Loucy (cell line): ENCODE data around the gene ST3GAL3.

Source experiments
- H2AFZ ChIP-seq: fragments of 200-600 bp; sonication (generic); 2 replicates; pipeline ENCODE4 v1.6.0; 2016; ENCODE audit warnings: antibody characterized with exemption, mild to moderate bottlenecking, low read length, moderate library complexity
- H3F3A ChIP-seq: fragments of 200-600 bp; 2 replicates; pipeline ENCODE4 v1.6.0; 2016; ENCODE audit warnings: antibody characterized with exemption, low read depth, mild to moderate bottlenecking
- H3K27me3 ChIP-seq: fragments of 200-600 bp; sonication (generic); 2 replicates; pipeline ENCODE4 v1.6.1; 2014; ENCODE audit warnings: low read length, mild to moderate bottlenecking; ENCODE audit not compliant: insufficient read depth, poor library complexity, severe bottlenecking
- H3K36me3 ChIP-seq: fragments of 200-600 bp; sonication (generic); 2 replicates; pipeline ENCODE4 v1.6.1; 2016; ENCODE audit warnings: low read length; ENCODE audit not compliant: insufficient read depth
- H3K4me1 ChIP-seq: fragments of 200-600 bp; sonication (generic); 2 replicates; pipeline ENCODE4 v1.5.1; 2014; ENCODE audit warnings: low read length, mild to moderate bottlenecking; ENCODE audit not compliant: insufficient read depth, poor library complexity, severe bottlenecking
- H3K4me2 ChIP-seq: fragments of 200-600 bp; sonication (generic); 2 replicates; pipeline ENCODE4 v1.6.0; 2014; ENCODE audit warnings: antibody characterized with exemption, low read length, low read depth, mild to moderate bottlenecking; ENCODE audit not compliant: poor library complexity, severe bottlenecking
- H3K4me3 ChIP-seq: fragments of 200-600 bp; sonication (generic); 2 replicates; pipeline ENCODE4 v1.5.1; 2014; ENCODE audit warnings: low read length, mild to moderate bottlenecking, mixed read lengths; ENCODE audit not compliant: poor library complexity, severe bottlenecking
- H3K79me2 ChIP-seq: fragments of 200-600 bp; sonication (generic); 2 replicates; pipeline ENCODE4 v1.6.1; 2014; ENCODE audit warnings: low read length; ENCODE audit not compliant: insufficient read depth
- H3K9ac ChIP-seq: fragments of 200-600 bp; sonication (generic); 2 replicates; pipeline ENCODE4 v1.6.0; 2014; ENCODE audit warnings: mild to moderate bottlenecking, low read depth, low read length, moderate library complexity; ENCODE audit not compliant: poor library complexity, severe bottlenecking
- H3K9me2 ChIP-seq: fragments of 200-600 bp; sonication (generic); replicated peaks from 2 replicates; pipeline ENCODE4 v1.6.1; 2016; ENCODE audit warnings: low read depth, low read length, mixed read lengths
- H3K9me3 ChIP-seq: fragments of 200-600 bp; sonication (generic); 2 replicates; pipeline ENCODE4 v1.6.1; 2014; ENCODE audit warnings: mild to moderate bottlenecking, antibody characterized with exemption, low read length, low read depth; ENCODE audit not compliant: insufficient read depth
- H4K20me1 ChIP-seq: fragments of 200-600 bp; sonication (generic); 2 replicates; pipeline ENCODE4 v1.6.0; 2014; ENCODE audit warnings: antibody characterized with exemption, low read length, mild to moderate bottlenecking; ENCODE audit not compliant: insufficient read depth, poor library complexity, severe bottlenecking
- EZH2phosphoT487 ChIP-seq: fragments of 200-600 bp; IDR thresholded peaks from 2 replicates; pipeline ENCODE4 v1.6.1; 2018; ENCODE audit warnings: antibody characterized with exemption, mild to moderate bottlenecking, moderate library complexity, borderline replicate concordance
- TF ChIP-seq, protein P1 (sequence below): fragments of 200-600 bp; sonication (generic); conservative IDR thresholded peaks from 2 replicates; pipeline ENCODE4 v1.5.1; 2014; ENCODE audit warnings: mild to moderate bottlenecking, antibody characterized with exemption, low read length

ST3GAL3 gene

DNA sequence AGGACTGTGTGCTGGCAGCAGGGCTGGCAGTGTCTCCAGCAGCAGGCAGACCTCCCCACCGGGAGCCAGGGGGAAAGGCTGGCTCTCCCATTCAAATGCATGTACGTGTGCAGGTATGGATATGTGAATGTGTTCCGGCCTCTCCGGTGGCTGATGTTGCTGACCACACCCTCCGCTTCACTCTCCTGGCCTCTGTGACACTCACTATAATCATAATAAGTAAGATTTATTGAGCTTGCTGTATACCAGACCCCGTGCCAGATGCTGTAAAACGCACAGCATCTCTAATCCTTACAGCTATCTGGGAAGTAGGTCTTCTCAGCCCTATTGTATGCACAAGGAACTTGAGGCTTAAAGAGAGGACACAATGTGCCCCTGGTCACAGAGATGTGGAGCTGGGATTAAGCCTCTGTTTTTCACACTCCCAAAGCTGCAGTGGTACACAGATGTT, 205.7 kb downstream of the ST3GAL3 start:
- no peak overlapping the region for H2AFZ ChIP-seq
- TF ChIP-seq EZH2phosphoT487, result no peak
- TF ChIP-seq, protein P1, sequence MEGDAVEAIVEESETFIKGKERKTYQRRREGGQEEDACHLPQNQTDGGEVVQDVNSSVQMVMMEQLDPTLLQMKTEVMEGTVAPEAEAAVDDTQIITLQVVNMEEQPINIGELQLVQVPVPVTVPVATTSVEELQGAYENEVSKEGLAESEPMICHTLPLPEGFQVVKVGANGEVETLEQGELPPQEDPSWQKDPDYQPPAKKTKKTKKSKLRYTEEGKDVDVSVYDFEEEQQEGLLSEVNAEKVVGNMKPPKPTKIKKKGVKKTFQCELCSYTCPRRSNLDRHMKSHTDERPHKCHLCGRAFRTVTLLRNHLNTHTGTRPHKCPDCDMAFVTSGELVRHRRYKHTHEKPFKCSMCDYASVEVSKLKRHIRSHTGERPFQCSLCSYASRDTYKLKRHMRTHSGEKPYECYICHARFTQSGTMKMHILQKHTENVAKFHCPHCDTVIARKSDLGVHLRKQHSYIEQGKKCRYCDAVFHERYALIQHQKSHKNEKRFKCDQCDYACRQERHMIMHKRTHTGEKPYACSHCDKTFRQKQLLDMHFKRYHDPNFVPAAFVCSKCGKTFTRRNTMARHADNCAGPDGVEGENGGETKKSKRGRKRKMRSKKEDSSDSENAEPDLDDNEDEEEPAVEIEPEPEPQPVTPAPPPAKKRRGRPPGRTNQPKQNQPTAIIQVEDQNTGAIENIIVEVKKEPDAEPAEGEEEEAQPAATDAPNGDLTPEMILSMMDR, result no peak

GRCh38 chr1:43913666-43914360, 206.5 kb downstream of the ST3GAL3 start:
- Histone ChIP-seq H2AFZ (no peak overlapping the region), H3K4me1 (no peaks in the 10 kb centered on the region), H3K36me3 (no peaks in the 10 kb centered on the region), H3K9me2 (no peaks in the 10 kb centered on the region), H3K79me2 (no peaks in the 10 kb centered on the region), H3K9ac (no peak overlapping the region), H3K4me2 (no peak overlapping the region), H3K27me3 (no peaks in the 10 kb centered on the region), H3K4me3 (no peak overlapping the region), H3K9me3 (no peaks in the 10 kb centered on the region), H4K20me1 (no peaks in the 10 kb centered on the region), H3F3A (no peaks in the 10 kb centered on the region)
- TF ChIP-seq, protein P1, result no peak
- no peak for TF ChIP-seq EZH2phosphoT487

More for the DNA sequence above, 205.7 kb downstream of the ST3GAL3 start:
- Histone ChIP-seq H3K4me2 (no peak overlapping the region), H3K36me3 (no peaks in the 10 kb centered on the region), H4K20me1 (no peaks in the 10 kb centered on the region), H3F3A (no peaks in the 10 kb centered on the region), H3K79me2 (no peaks in the 10 kb centered on the region), H3K9me2 (no peaks in the 10 kb centered on the region), H3K9me3 (no peaks in the 10 kb centered on the region), H3K9ac (no peak overlapping the region), H3K27me3 (no peaks in the 10 kb centered on the region), H3K4me3 (no peak overlapping the region), H3K4me1 (no peaks in the 10 kb centered on the region)

- no peak for TF ChIP-seq EZH2phosphoT487
- TF ChIP-seq, protein P1, result no peak
Observed at GRCh38 chr1:43914576-43915525, 207.5 kb downstream of the ST3GAL3 start.

More at GRCh38 chr1:43914576-43915525, 207.5 kb downstream of the ST3GAL3 start:
- Histone ChIP-seq H3K4me1 (peaks cover 7% of the 10 kb centered on the region), H3F3A (no peaks in the 10 kb centered on the region), H3K4me2 (no peak overlapping the region), H3K79me2 (no peaks in the 10 kb centered on the region), H3K27me3 (no peaks in the 10 kb centered on the region), H3K9me3 (no peaks in the 10 kb centered on the region), H3K36me3 (no peaks in the 10 kb centered on the region), H2AFZ (no peak overlapping the region), H3K9ac (no peak overlapping the region), H4K20me1 (no peaks in the 10 kb centered on the region), H3K4me3 (no peak overlapping the region), H3K9me2 (no peaks in the 10 kb centered on the region)
